HL-60 (cell line): ENCODE measurements around the gene SLC25A15.

Source experiments
- DNase-seq, 2 experiments: peaks; one replicate each; pipeline ENCODE4 v3.0.0-alpha.2; 2010 to 2020; ENCODE audit warnings: low read depth in 1 of 2, low spot score in 1 of 2
- H3K27ac ChIP-seq: fragments of 250-450 bp; sonication (Bioruptor Pico); replicated peaks from 2 replicates; pipeline ENCODE4 v1.5.1; 2020; ENCODE audit warnings: mild to moderate bottlenecking, moderate library complexity
- H3K27me3 ChIP-seq: fragments of 250-450 bp; sonication (Bioruptor Pico); 2 replicates; pipeline ENCODE4 v1.5.1; 2021; ENCODE audit warnings: mild to moderate bottlenecking, moderate library complexity; ENCODE audit not compliant: insufficient read depth, poor library complexity, severe bottlenecking
- H3K4me3 ChIP-seq: replicated peaks from 2 replicates; pipeline ENCODE4 v1.5.1; 2011; ENCODE audit warnings: mild to moderate bottlenecking, control low read depth, low read length; ENCODE audit not compliant: insufficient read depth
- CTCF ChIP-seq: IDR thresholded peaks from one replicate; pipeline ENCODE4 v1.5.1; 2011; ENCODE audit warnings: low read length, control low read depth, inconsistent platforms; ENCODE audit not compliant: insufficient read depth
- GABPA ChIP-seq: IDR thresholded peaks from 2 replicates; pipeline ENCODE4 v1.6.1; 2012; ENCODE audit warnings: low read depth
- POLR2AphosphoS5 ChIP-seq: IDR thresholded peaks from 2 replicates; pipeline ENCODE4 v1.6.1; 2012; ENCODE audit warnings: low read depth
- SPI1 ChIP-seq: IDR thresholded peaks from 2 replicates; pipeline ENCODE4 v1.6.1; 2012; ENCODE audit warnings: low read depth, mild to moderate bottlenecking, borderline replicate concordance
- TF ChIP-seq, protein P1 (sequence below): IDR thresholded peaks from 2 replicates; pipeline ENCODE4 v1.6.1; 2012; ENCODE audit warnings: low read depth; ENCODE audit not compliant: insufficient replicate concordance

SLC25A15 gene

GRCh38 chr13:40814803-40815202 is 25.4 kb downstream of the SLC25A15 start:
- no peak for TF ChIP-seq GABPA
- TF ChIP-seq, protein P1, sequence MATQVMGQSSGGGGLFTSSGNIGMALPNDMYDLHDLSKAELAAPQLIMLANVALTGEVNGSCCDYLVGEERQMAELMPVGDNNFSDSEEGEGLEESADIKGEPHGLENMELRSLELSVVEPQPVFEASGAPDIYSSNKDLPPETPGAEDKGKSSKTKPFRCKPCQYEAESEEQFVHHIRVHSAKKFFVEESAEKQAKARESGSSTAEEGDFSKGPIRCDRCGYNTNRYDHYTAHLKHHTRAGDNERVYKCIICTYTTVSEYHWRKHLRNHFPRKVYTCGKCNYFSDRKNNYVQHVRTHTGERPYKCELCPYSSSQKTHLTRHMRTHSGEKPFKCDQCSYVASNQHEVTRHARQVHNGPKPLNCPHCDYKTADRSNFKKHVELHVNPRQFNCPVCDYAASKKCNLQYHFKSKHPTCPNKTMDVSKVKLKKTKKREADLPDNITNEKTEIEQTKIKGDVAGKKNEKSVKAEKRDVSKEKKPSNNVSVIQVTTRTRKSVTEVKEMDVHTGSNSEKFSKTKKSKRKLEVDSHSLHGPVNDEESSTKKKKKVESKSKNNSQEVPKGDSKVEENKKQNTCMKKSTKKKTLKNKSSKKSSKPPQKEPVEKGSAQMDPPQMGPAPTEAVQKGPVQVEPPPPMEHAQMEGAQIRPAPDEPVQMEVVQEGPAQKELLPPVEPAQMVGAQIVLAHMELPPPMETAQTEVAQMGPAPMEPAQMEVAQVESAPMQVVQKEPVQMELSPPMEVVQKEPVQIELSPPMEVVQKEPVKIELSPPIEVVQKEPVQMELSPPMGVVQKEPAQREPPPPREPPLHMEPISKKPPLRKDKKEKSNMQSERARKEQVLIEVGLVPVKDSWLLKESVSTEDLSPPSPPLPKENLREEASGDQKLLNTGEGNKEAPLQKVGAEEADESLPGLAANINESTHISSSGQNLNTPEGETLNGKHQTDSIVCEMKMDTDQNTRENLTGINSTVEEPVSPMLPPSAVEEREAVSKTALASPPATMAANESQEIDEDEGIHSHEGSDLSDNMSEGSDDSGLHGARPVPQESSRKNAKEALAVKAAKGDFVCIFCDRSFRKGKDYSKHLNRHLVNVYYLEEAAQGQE: no peak
- TF ChIP-seq SPI1: no peak
- H3K27ac ChIP-seq: no peak overlapping the region
- no peaks in the 10 kb centered on the region for H3K27me3 ChIP-seq
- no peak for DNase-seq
- no peak overlapping the region for H3K4me3 ChIP-seq

- Histone ChIP-seq H3K4me3 (no peak overlapping the region), H3K27ac (no peak overlapping the region), H3K27me3 (no peaks in the 10 kb centered on the region)
- no peak for TF ChIP-seq POLR2AphosphoS5
- TF ChIP-seq, protein P1: no peak
- TF ChIP-seq GABPA: no peak
- no peak for TF ChIP-seq SPI1
- TF ChIP-seq CTCF: no peak
- no peak for DNase-seq
These were observed 29.5 kb downstream of the SLC25A15 start for GRCh38 chr13:40818926-40819325.

DNA sequence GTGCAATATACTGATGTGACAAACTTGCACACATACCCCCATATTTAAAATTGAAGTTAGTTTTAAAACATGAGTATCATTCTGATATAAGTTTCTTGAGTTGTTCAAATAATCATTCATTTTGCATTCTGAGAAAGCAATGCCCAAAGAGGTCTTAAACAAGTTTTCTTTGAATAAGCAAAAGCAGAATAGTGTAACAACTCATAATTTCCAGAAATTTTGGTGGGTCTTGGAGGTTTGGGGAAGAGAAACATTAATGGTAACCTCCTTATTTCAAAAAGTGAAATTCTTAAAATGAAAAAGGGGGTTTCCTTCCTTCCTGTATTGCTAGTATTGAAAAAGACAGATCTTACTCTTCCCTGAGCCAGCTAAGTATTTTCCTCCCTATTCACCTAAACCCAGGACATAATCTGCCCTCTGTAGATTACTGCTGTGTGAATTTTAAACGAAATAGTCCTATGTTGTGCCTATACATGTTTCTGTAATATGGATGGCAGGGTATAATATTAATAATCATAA is 30.4 kb downstream of the SLC25A15 start:
- no peak for DNase-seq
- Histone ChIP-seq H3K4me3 (no peak overlapping the region), H3K27ac (no peak overlapping the region), H3K27me3 (no peaks in the 10 kb centered on the region)
- TF ChIP-seq POLR2AphosphoS5 (no peak), CTCF (no peak), SPI1 (no peak), GABPA (no peak)
- TF ChIP-seq, protein P1: no peak
